HUDEP-2 (cell line): ENCODE measurements around the gene SMAD3.
A peak's percentile ranks its signal among the peaks of the same experiment; 100 is the strongest.

Experiments used
- DNase-seq, 76 experiments: peaks; one replicate each; lab custom pipeline; 2025; ENCODE audit not compliant: unreplicated experiment in 76 of 76; lab: John Stamatoyannopoulos, UW

SMAD3 gene

DNA sequence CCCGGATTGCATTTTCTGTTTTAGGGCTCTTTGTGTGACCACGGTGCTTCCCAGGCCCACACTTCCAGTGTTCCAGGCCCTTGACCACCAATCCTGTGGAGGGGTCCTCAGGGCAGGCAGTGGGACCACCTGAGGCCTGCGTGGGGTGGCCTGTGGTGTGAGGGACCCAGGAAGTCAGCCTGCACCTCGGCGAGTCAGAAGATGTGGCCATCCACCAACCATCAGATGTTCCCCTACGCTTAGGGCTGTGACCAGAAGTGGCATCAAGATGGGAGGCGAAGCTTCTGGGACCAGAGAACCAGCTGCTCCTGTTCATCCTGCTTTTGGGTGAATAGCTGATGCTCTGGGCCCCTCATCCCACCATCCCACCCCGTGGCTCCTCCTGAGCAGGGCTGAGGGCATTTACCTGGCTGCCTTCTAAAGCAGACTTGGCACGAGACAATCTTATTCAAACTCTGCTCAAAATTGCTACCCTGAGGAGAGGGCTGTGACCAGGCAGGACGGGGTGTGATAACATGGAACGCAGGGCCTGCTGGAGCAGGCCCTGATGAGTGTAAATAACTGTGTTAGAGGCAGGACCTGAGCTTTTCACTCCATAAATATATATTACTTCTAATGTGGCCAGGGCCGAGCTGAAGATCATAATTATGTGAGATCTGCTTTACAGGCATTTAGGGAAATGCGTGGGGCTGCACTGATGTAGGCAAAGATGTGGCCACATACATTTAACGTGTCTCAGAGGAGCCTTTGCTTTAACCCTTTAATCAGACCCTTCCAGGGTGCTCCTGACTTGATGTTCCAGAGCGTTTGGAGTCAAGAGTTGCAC lies 28.8 kb downstream of the SMAD3 start:
- DNase-seq = no peak

- DNase-seq = no peak
Measured at GRCh38 chr15:67095912-67096311, 30.5 kb downstream of the SMAD3 start.

DNA sequence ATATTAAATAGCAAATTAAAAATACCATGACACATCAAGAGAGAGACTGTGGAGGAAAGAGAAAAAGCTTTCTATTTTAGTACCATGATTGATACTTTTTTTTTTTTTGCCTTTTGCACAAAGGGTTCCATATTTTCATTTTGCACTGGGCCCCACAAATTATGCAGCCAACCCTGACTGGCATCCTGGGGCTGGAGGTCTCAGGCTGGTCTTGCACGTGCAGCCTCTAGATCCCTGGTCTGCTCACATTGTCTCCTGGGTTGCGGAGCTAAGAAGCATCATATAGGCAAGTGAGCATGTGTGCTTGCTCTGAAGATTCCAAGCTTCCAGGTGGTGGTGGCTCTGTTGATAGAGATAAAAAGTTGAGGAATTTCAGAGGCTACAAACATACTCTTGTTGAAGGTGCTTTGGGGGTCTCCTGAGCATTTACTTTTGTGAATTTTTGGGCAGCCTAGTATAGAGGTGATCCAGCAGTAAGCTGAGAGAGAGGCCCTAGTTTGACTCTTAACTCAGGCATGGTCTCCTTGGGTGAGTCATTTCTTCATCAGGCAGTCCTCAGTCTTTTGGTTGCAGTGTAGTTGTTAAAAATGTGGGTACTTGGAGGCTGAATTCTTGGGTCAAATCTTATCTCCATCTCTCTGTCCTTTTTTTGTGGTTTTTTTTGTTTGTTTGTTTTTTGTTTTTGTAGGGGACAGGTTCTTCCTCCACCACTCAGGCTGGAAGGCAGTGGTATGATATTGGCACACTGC lies 31.3 kb downstream of the SMAD3 start:
- peak in 8 of 76 experiments; percentile 16 to 41 (median 22) for DNase-seq

DNA sequence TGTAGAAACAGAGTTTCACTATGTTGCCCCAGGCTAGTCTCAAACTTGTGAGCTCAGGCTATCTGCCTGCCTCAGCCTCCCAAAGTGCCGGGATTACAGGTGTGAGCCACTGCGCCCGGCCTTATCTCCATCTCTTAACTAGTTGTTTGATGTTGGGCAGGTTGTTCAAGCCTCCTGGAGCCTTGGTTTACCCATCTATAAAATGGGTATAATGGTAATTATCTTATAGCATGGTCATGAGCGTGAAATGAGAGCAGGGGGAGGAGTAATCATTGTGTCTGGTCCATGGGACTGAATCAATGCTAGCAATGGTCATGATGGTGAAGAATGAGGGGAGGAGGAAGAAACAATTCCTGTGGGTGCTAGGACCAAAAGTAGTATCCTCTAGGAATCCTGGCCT lies 32.0 kb downstream of the SMAD3 start:
- no peak for DNase-seq

DNA sequence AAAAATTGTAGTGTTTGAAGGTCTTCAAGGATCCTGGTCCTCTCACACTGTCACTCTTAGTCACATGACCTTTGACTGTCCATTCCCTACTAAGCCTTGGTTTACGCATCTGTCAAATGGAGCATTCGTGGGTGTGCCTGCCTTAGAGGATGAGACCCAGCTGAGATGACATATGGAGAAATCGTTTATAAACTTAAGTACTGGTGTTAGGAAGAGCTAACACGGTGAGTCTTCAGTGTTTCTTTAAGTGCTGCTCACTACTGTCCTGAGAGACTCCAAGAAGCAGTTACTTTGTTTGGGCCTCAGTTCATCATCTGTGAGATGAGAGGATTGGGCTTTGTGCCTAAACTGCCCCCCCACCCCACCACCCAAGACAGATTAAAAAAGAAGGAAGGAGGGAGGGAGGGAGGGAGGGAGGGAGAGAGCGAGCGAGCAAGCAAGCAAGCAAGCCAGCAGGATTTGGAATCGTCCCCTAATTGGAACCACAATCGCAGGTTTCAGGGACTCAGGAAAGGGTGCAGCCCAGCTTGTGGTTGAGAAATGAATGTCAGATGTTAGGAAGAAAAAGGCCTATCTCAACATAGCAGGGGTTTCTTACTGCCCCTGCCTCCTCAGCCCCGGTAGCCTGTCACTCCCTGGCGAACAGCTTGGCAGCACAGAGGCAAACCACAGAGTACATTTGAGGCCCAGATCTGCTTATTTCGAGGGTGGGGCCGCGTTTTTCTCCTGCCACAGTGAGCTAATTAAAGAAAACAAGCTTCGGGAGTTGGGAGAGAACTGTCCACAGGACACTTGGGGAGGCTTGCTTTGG lies 32.7 kb downstream of the SMAD3 start:
- DNase-seq = peak in 75 of 76 experiments; percentile 19 to 93 (median 81)

GRCh38 chr15:67098768-67099282 lies 33.4 kb downstream of the SMAD3 start:
- DNase-seq = peak in 7 of 76 experiments; percentile 21 to 59 (median 42)

- no peak for DNase-seq
Measured at GRCh38 chr15:67100124-67100791, 34.9 kb downstream of the SMAD3 start.

- no peak for DNase-seq
Measured at GRCh38 chr15:67100801-67101581, 35.6 kb downstream of the SMAD3 start.

DNA sequence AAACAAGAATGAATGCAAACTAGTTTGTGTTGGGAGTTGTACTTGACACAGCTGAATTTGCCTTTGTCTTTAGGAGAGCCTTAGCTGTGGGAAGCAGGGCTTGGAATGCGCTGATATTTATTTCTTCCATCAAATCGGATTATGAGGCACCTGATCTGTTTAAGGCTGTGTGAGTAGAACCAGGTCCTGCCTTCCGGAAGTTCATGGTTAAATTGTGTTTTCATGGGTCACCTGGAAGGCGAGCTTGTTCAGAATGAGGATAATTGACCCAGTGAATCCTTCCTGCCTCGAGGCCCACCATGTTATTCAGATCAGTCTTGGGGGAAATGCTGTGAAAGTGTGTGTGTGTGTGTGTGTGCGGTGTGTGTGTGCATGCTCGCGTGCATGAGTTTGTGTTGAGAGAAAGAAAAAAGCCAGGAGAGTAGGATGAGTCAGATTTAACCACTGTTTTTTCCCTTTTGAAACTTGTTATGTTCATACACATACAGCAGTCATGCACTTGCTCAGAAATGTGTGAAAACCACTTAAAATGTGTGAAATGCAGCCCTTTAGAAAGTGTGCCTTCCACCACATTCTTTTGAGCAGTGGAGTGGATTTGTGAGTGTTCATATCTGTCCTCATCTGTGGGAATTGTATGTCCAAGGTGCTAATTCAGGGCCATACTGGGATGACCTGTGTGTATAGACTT lies 36.7 kb downstream of the SMAD3 start:
- DNase-seq = no peak

- no peak for DNase-seq
Measured at GRCh38 chr15:67102599-67102929, 37.2 kb downstream of the SMAD3 start.

GRCh38 chr15:67103021-67103420 lies 37.6 kb downstream of the SMAD3 start:
- DNase-seq = no peak

DNA sequence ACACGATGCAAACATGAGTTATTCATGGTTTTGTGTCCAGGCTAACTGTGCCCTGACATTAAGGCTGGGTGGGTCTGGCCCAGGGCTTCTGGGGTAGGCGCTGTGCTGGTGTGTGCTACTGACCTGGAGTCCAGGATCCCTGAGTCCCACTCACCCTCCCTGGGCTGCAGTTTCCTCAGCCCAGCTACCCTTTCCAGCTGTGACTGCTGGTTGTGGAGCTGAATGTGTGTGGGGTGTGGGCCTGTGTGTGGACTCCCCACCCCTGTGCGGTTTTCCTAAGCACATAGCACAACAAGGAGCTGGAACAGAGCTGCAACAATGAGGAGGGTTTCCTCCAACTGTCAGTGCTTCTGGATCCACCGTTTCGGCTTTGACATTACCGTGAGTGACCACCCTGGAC lies 38.0 kb downstream of the SMAD3 start:
- no peak for DNase-seq

GRCh38 chr15:67103869-67104268 lies 38.5 kb downstream of the SMAD3 start:
- no peak for DNase-seq

GRCh38 chr15:67104510-67104909 lies 39.1 kb downstream of the SMAD3 start:
- DNase-seq = no peak

DNA sequence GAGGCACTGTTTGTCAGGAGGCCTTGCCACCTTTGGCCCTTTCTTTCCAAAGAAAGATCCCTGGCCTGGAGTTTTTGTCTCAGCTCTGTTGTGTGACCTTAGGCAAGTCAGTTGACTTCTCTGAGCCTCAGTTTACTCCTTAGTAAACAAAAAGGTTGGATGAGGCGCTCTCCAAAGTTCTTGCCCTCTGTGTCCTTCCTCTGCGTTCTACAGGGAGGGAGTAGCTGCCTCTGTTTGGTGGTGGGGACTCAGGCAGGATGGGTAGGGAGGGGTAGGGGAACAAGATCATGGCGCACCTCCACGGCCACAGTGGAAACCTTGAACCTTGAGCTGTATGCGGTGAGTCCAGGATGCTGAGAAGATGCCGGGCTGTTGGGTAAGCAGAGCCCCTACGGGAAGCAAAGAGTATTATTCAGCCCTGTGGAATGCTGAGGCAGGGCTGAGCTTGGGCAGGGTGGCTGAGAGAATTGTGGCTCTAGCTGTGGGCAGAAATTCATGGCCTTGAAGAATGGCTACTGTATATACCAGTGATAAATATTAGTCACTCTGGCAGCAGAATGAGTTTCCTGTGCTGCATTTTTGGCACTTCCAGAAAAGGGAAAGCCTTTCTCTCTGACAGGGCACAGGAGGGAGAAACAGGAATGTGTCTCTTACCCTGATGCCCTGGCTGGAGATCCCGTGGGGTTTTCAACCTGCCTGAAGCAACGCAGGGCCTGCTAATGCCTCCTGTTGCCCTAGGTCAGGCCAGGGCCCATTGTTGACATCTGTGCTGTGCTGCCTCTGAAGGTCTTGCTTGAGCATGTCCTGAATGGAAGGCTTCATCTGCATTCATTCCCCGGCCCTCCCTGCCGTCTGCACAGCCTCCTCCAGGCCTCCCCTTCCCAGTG lies 39.9 kb downstream of the SMAD3 start:
- no peak for DNase-seq

DNA sequence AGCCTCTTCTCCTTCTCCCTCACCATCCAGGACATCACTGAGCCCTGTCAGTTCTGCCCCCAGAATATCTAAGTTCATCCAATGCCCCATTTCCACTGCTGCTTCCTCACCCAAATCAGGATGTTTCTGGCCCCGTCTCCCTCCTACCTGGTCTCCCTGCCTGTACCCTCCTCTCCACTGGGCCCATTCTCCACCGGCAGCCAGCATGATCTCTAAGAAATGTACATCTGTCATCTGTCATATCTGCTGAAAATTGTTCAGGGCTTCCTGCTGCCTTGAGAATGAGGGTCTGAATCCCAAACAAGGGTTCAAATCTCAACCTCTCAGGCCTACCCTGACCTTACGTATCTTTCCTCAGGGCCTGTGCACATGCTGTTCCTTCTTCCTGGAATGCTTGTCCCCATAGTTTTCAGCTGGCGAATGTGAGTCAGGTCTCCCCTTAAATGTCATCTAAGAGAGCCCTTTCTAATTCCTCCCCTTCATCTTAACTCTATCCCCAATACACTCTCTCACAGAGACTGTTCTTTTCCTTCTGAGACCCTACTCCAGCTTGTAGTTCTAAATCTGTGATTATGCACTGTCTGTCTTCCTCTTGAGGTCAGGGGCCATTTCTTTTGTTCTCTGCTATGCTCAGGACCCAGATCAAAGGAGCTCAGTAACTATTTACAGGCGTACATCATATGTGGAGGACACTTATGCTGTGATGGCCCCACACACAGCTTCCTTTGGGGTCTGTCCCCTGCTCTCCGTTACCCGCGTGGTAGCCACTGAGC lies 40.8 kb downstream of the SMAD3 start:
- DNase-seq = no peak

DNA sequence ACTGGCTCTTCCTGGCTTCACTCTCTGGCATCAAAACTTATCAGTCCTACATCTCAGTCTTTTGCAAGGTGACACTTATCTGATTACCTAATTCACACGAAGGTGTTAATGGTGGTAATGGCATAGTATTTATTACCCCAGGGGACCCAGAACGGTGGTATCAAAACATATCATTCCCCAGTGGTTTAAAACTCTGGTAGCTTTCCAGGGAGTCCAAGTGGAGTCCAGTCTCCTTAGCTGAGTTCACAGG lies 41.3 kb downstream of the SMAD3 start:
- DNase-seq = no peak
